Measurements from ENCODE around the gene PDE6C. TPM values are rescaled to one million over a fixed set of nuclear protein-coding genes. Genes with fewer than 3 reads are reported as not detected.

The PDE6C gene
- total RNA-seq, 4 donors from 2014 or later, result not detected

- Histone ChIP-seq H3K4me3 (no peak overlapping the region), H3K27ac (no peak overlapping the region), H3K36me3 (no peaks in the 10 kb centered on the region), H3K27me3 (peaks cover 10% of the 10 kb centered on the region), H3K9me3 (no peaks in the 10 kb centered on the region), H3K4me1 (peaks cover 0 to 33% (median 18%) of the 10 kb centered on the region in 4 donors)
- WGBS, 2 donors (ENCODE audit: low coverage in 1 of 2), result 55 to 76% methylated on average over 2 to 3 of the region's 3 CpGs
- in situ Hi-C loops (cut with MboI; ENCODE audit: low pct_ligation_motif_present in 1 of 4, low pct_unique_long_range_greater_than_20kb in 1 of 4, low sequenced_read_pairs in 3 of 4) (no loop called here), intact Hi-C loops (cut with DNase I; ENCODE audit: low total_unique reads) (no loop called here)
- no peak for TF ChIP-seq POLR2AphosphoS5 (IDR thresholded peaks at IDR 0.05)
- no peak for DNase-seq
Measured at GRCh38 chr10:93573924-93574323, 38.4 kb upstream of the PDE6C start.

- peak overlapping the region; percentile 60 to 79 (median 71) for H3K27ac ChIP-seq
- WGBS, 2 donors (ENCODE audit: low coverage in 1 of 2), result 21 to 47% methylated on average over 2 to 3 of the region's 3 CpGs
- H3K27me3 ChIP-seq, result no peaks in the 10 kb centered on the region
- H3K4me1 ChIP-seq, result peaks cover 0 to 33% (median 18%) of the 10 kb centered on the region in 4 donors
- H3K36me3 ChIP-seq, result no peaks in the 10 kb centered on the region
- no peak overlapping the region for H3K4me3 ChIP-seq
- in situ Hi-C loops (cut with MboI; ENCODE audit: low pct_ligation_motif_present in 1 of 4, low pct_unique_long_range_greater_than_20kb in 1 of 4, low sequenced_read_pairs in 3 of 4) (no loop called here), intact Hi-C loops (cut with DNase I; ENCODE audit: low total_unique reads) (no loop called here)
- DNase-seq, result peak; percentile 36
- TF ChIP-seq POLR2AphosphoS5 (IDR thresholded peaks at IDR 0.05) (peak in 1 of 3 donors; percentile 17), EP300 (IDR thresholded peaks at IDR 0.05; ENCODE audit: low read depth) (no peak)
- no peaks in the 10 kb centered on the region for H3K9me3 ChIP-seq
Measured at GRCh38 chr10:93576888-93577287, 35.4 kb upstream of the PDE6C start.

DNA sequence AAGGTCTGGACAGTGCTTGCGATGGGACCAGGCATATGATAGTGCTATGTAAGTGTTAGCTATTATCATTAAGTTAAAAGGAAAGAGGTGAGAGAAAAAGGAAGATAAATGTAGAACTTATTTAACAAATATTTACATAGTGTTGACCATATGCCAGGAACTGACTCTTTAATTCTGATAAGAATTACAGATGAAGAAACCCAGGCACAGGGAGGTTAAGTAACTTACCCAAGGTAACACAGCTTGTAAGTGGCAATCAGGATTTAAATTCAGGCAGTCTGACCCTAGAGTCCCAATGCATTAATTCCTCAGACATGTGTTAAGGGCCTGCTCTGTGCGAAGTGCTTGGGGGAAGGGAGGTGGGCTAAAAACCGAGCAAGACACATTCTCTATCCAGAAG lies 34.8 kb upstream of the PDE6C start:
- Histone ChIP-seq H3K27ac (peak overlapping the region; percentile 60 to 79 (median 71)), H3K36me3 (no peaks in the 10 kb centered on the region), H3K4me3 (no peak overlapping the region), H3K27me3 (no peaks in the 10 kb centered on the region), H3K9me3 (no peaks in the 10 kb centered on the region), H3K4me1 (peaks cover 0 to 33% (median 18%) of the 10 kb centered on the region in 4 donors)
- TF ChIP-seq, protein P1, sequence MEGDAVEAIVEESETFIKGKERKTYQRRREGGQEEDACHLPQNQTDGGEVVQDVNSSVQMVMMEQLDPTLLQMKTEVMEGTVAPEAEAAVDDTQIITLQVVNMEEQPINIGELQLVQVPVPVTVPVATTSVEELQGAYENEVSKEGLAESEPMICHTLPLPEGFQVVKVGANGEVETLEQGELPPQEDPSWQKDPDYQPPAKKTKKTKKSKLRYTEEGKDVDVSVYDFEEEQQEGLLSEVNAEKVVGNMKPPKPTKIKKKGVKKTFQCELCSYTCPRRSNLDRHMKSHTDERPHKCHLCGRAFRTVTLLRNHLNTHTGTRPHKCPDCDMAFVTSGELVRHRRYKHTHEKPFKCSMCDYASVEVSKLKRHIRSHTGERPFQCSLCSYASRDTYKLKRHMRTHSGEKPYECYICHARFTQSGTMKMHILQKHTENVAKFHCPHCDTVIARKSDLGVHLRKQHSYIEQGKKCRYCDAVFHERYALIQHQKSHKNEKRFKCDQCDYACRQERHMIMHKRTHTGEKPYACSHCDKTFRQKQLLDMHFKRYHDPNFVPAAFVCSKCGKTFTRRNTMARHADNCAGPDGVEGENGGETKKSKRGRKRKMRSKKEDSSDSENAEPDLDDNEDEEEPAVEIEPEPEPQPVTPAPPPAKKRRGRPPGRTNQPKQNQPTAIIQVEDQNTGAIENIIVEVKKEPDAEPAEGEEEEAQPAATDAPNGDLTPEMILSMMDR (IDR thresholded peaks at IDR 0.05), result no peak
- TF ChIP-seq POLR2AphosphoS5 (IDR thresholded peaks at IDR 0.05), result no peak
- 76 to 81% methylated on average over 3 of the region's 3 CpGs for WGBS, 2 donors (ENCODE audit: low coverage in 1 of 2)
- DNase-seq, result no peak
- in situ Hi-C loops (cut with MboI; ENCODE audit: low pct_ligation_motif_present in 1 of 4, low pct_unique_long_range_greater_than_20kb in 1 of 4, low sequenced_read_pairs in 3 of 4) (no loop called here), intact Hi-C loops (cut with DNase I; ENCODE audit: low total_unique reads) (no loop called here)

- Histone ChIP-seq H3K4me1 (peaks cover 0 to 18% (median 8%) of the 10 kb centered on the region in 4 donors), H3K27ac (no peak overlapping the region)
- no peak for DNase-seq
Measured at GRCh38 chr10:93579089-93579488, 33.2 kb upstream of the PDE6C start.

GRCh38 chr10:93579985-93580711 lies 32.2 kb upstream of the PDE6C start:
- WGBS, 2 donors (ENCODE audit: low coverage in 1 of 2), result 73 to 81% methylated on average over 2 to 3 of the region's 3 CpGs
- peaks cover 0 to 17% (median 8%) of the 10 kb centered on the region in 4 donors for H3K4me1 ChIP-seq
- intact Hi-C loops (cut with DNase I; ENCODE audit: low total_unique reads), result no loop called here
- DNase-seq, result no peak
- H3K9me3 ChIP-seq, result no peaks in the 10 kb centered on the region
- H3K36me3 ChIP-seq, result no peaks in the 10 kb centered on the region
- TF ChIP-seq EP300 (IDR thresholded peaks at IDR 0.05; ENCODE audit: low read depth) (no peak), POLR2AphosphoS5 (IDR thresholded peaks at IDR 0.05) (no peak), POLR2A (IDR thresholded peaks at IDR 0.05) (no peak)
- TF ChIP-seq, protein P1 (IDR thresholded peaks at IDR 0.05), result no peak
- H3K27ac ChIP-seq, result no peak overlapping the region
- H3K27me3 ChIP-seq, result no peaks in the 10 kb centered on the region
- no peak overlapping the region for H3K4me3 ChIP-seq
- in situ Hi-C loops (cut with MboI; ENCODE audit: low pct_ligation_motif_present in 1 of 4, low pct_unique_long_range_greater_than_20kb in 1 of 4, low sequenced_read_pairs in 3 of 4), result no loop called here

More at GRCh38 chr10:93579089-93579488, 33.2 kb upstream of the PDE6C start:
- no peaks in the 10 kb centered on the region for H3K27me3 ChIP-seq
- intact Hi-C loops (cut with DNase I; ENCODE audit: low total_unique reads) (no loop called here), in situ Hi-C loops (cut with MboI; ENCODE audit: low pct_ligation_motif_present in 1 of 4, low pct_unique_long_range_greater_than_20kb in 1 of 4, low sequenced_read_pairs in 3 of 4) (no loop called here)
- TF ChIP-seq EP300 (IDR thresholded peaks at IDR 0.05; ENCODE audit: low read depth) (no peak), POLR2A (IDR thresholded peaks at IDR 0.05) (no peak), POLR2AphosphoS5 (IDR thresholded peaks at IDR 0.05) (no peak)
- TF ChIP-seq, protein P1 (IDR thresholded peaks at IDR 0.05), result no peak
- H3K9me3 ChIP-seq, result no peaks in the 10 kb centered on the region
- 53 to 80% methylated on average over 3 to 7 of the region's 7 CpGs for WGBS, 2 donors (ENCODE audit: low coverage in 1 of 2)
- no peaks in the 10 kb centered on the region for H3K36me3 ChIP-seq
- H3K4me3 ChIP-seq, result no peak overlapping the region

Measured in transverse colon (tissue), 4 donors.